Right lobe of liver (tissue), 4 donors: ENCODE measurements around the gene HBA1.

Source experiments
- POLR2A ChIP-seq: fragments of 450-650 bp; IDR thresholded peaks from one replicate; pipeline ENCODE4 v1.6.1; 2017; ENCODE audit warnings: antibody characterized with exemption, mild to moderate bottlenecking
- TF ChIP-seq, protein P1 (sequence below), 4 donors: fragments of 200-600 bp in 3 of 4; fragments of 450-650 bp in 1 of 4; IDR thresholded peaks; one replicate each; pipeline versions ENCODE4 v1.5.1 to v1.8.0; 2016 to 2022; ENCODE audit warnings: antibody characterized with exemption in 4 of 4, mild to moderate bottlenecking in 2 of 4
- donor health status: DM: no; HTN: no; CAD: no.
- donor health status: DM: no; HTN: no; CAD: no.
- donor health status: DM: no; HTN: yes; CAD: no.

GRCh38 chr16:166375-167121, 9.9 kb upstream of the HBA1 start:
- TF ChIP-seq, protein P1, sequence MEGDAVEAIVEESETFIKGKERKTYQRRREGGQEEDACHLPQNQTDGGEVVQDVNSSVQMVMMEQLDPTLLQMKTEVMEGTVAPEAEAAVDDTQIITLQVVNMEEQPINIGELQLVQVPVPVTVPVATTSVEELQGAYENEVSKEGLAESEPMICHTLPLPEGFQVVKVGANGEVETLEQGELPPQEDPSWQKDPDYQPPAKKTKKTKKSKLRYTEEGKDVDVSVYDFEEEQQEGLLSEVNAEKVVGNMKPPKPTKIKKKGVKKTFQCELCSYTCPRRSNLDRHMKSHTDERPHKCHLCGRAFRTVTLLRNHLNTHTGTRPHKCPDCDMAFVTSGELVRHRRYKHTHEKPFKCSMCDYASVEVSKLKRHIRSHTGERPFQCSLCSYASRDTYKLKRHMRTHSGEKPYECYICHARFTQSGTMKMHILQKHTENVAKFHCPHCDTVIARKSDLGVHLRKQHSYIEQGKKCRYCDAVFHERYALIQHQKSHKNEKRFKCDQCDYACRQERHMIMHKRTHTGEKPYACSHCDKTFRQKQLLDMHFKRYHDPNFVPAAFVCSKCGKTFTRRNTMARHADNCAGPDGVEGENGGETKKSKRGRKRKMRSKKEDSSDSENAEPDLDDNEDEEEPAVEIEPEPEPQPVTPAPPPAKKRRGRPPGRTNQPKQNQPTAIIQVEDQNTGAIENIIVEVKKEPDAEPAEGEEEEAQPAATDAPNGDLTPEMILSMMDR (IDR thresholded peaks at IDR 0.05), result no peak
- no peak for TF ChIP-seq POLR2A
